Hypothalamus (tissue), 51 donors: ENCODE data around the gene NLRP9.

Experiments
- DNase-seq, 51 donors: peaks; one replicate each; lab custom pipeline; 2025; lab: John Stamatoyannopoulos, UW

Gene NLRP9

GRCh38 chr19:55658846-55659459 lies 79.2 kb downstream of the NLRP9 start:
- no peak for DNase-seq
